Measurements from ENCODE around the gene CCSER2.

- TF ChIP-seq TAF1 (IDR thresholded peaks at IDR 0.05; ENCODE audit: borderline replicate concordance, low read depth, low read length), result no peak
- no peak for TF ChIP-seq CTCF (IDR thresholded peaks at IDR 0.05)
- no peak for TF ChIP-seq JUND (IDR thresholded peaks at IDR 0.05)
- no peak for TF ChIP-seq MAX (IDR thresholded peaks at IDR 0.05; ENCODE audit: low read depth)
- TF ChIP-seq MXI1 (IDR thresholded peaks at IDR 0.05; ENCODE audit: low read depth, low read length), result no peak
Measured at GRCh38 chr10:84531396-84531795, 203.0 kb downstream of the CCSER2 start.

Measured in SK-N-SH (cell line).